K562 (cell line): ENCODE results near the gene CCDC78. TPM values are rescaled to one million over a fixed set of nuclear protein-coding genes. Genes with fewer than 3 reads are reported as not detected.
A peak's percentile ranks its signal among the peaks of the same experiment; 100 is the strongest.

Experiments used
- ATF3 ChIP-seq, 2 experiments: fragments of 450-650 bp in 1 of 2; sonication (generic) in 1 of 2; formaldehyde crosslinking in 1 of 2; IDR thresholded peaks in 1 of 2; conservative IDR thresholded peaks in 1 of 2; 2 replicates each; pipeline versions ENCODE4 v1.6.1 to v1.8.1; 2016 to 2023; ENCODE audit warnings: mild to moderate bottlenecking in 2 of 2, moderate library complexity in 2 of 2, inconsistent platforms in 1 of 2, missing genetic modification reagents in 1 of 2
- CSDE1 ChIP-seq, 2 experiments: fragments of 450-650 bp; IDR thresholded peaks; 2 replicates each; pipeline ENCODE4 v1.6.1; 2016; ENCODE audit warnings: mild to moderate bottlenecking in 1 of 2
- ELF1 ChIP-seq: fragments of 200-800 bp; sonication (Bioruptor generic); IDR thresholded peaks from 2 replicates; pipeline ENCODE4 v1.6.1; 2016; ENCODE audit warnings: missing genetic modification characterization, missing compliant biosample characterization
- ELF2 ChIP-seq: fragments of 250-450 bp; sonication (Bioruptor Pico); IDR thresholded peaks from 2 replicates; pipeline ENCODE4 v1.5.0; 2021; ENCODE audit warnings: mild to moderate bottlenecking
- KHSRP ChIP-seq: fragments of 450-650 bp; IDR thresholded peaks from 2 replicates; pipeline ENCODE4 v1.6.1; 2017
- MED1 ChIP-seq: sonication (generic); formaldehyde crosslinking; IDR thresholded peaks from 2 replicates; pipeline ENCODE4 v1.8.1; 2023; ENCODE audit warnings: missing genetic modification reagents, borderline replicate concordance
- MLX ChIP-seq, 2 experiments: fragments of 450-650 bp in 1 of 2; sonication (generic) in 1 of 2; formaldehyde crosslinking; conservative IDR thresholded peaks; 2 replicates each; pipeline versions ENCODE4 v1.4.0 to v1.8.1; 2020 to 2022; ENCODE audit warnings: mild to moderate bottlenecking in 1 of 2, missing genetic modification reagents in 1 of 2
- RBBP5 ChIP-seq: fragments of 200-600 bp; sonication (generic); IDR thresholded peaks from 2 replicates; pipeline ENCODE4 v1.6.1; 2012; ENCODE audit warnings: borderline replicate concordance, mild to moderate bottlenecking, low read length, control low read depth, inconsistent platforms; ENCODE audit not compliant: insufficient read depth, poor library complexity, severe bottlenecking
- STAT6 ChIP-seq: sonication (generic); formaldehyde crosslinking; IDR thresholded peaks from 2 replicates; pipeline ENCODE4 v1.8.1; 2023; ENCODE audit warnings: mild to moderate bottlenecking, missing genetic modification reagents
- TCF3 ChIP-seq: sonication (generic); formaldehyde crosslinking; IDR thresholded peaks from 2 replicates; pipeline ENCODE4 v1.4.0; 2020; ENCODE audit warnings: mild to moderate bottlenecking, missing genetic modification reagents
- ZNF3 ChIP-seq: fragments of 250-450 bp; sonication (Bioruptor Pico); IDR thresholded peaks from 2 replicates; pipeline ENCODE4 v1.5.0; 2021; ENCODE audit warnings: mild to moderate bottlenecking, moderate library complexity
- ZNF407 ChIP-seq: fragments of 450-650 bp; IDR thresholded peaks from 2 replicates; pipeline ENCODE4 v1.6.1; 2016; ENCODE audit warnings: low read depth
- polyA plus RNA-seq, 8 experiments: library from polyadenylated mRNA; depleted of rRNA in 4 of 8; stranded (reverse) in 5 of 8; unstranded in 3 of 8; fragments of >200 nt; fragmentation: Nextera tagmentation in 2 of 8; fragmentation: Illumina TruSeq in 1 of 8; extraction: Ambion mirVana in 2 of 8; extraction: Trizol in 1 of 8; gene quantifications; 2 replicates each; pipeline versions ENCODE4 v1.2.1 to v1.2.3, GENCODE V29; 2011 to 2014; ENCODE audit warnings: inconsistent platforms in 1 of 8, missing spikeins in 1 of 8
- total RNA-seq, 7 experiments: library from RNA; depleted of rRNA in 6 of 7; stranded (reverse); fragments of >200 nt in 6 of 7; fragmentation: Illumina TruSeq in 2 of 7; extraction: Trizol in 2 of 7; gene quantifications; 2 replicates each; pipeline versions ENCODE4 v1.2.1 to v1.2.3, GENCODE V29; 2011 to 2021; ENCODE audit warnings: low replicate concordance in 1 of 7

The CCDC78 gene
- total and polyA plus RNA-seq, 9 of the 15 experiments (the other 6 are each of a cell fraction or from before 2014, with no cell fraction given): 0.24 to 17.7 (median 2.9) TPM

GRCh38 chr16:679814-680624 lies 46.2 kb downstream of the CCDC78 start, which contains the start of gene STUB1 (continued):
- TF ChIP-seq ELF2 (CRISPR knock-in tag) (no peak), KHSRP (no peak), ZNF3 (CRISPR knock-in tag) (no peak), MLX (CRISPR knock-in tag; conservative IDR thresholded peaks at IDR 0.05) (no peak), ELF1 (tag) (peak; percentile 47; the same call in 1 of the 2 replicates), STAT6 (CRISPR knock-in tag) (no peak), ATF3 (IDR thresholded peaks at IDR 0.05) (no peak), ATF3 (CRISPR knock-in tag; conservative IDR thresholded peaks at IDR 0.05) (no peak), ZNF407 (no peak), TCF3 (CRISPR knock-in tag) (no peak), RBBP5 (peak; percentile 71), CSDE1 (IDR thresholded peaks at IDR 0.05) (no peak), MED1 (no peak)
